Natural killer cell (primary cell): Measurements from ENCODE around the gene DNASE2. TPM values are rescaled to one million over a fixed set of nuclear protein-coding genes. Genes with fewer than 3 reads are reported as not detected.
"Not testable (repeated sequence)": the region's sequence is repeated elsewhere in the genome, so short reads cannot be mapped to it uniquely, and the experiment has no call there.

Source experiments
- ATAC-seq, 3 donors: fragments of 150-1000 bp in 2 of 3; fragments of 200-7000 bp in 1 of 3; cut with Tn5 transposase; 1 replicate in 1 of 3; 2 replicates in 2 of 3; pipeline ENCODE4 v1.10.0; 2021; ENCODE audit warnings: mild to moderate bottlenecking in 2 of 3, moderate library complexity in 2 of 3
- DNase-seq, 2 donors: peaks; one replicate each; pipeline versions ENCODE4 v3.0.0 to v3.0.0-alpha.2; 2013 to 2021; ENCODE audit warnings: mixed read lengths in 1 of 2
- H3K27ac ChIP-seq: one replicate; pipeline ENCODE4 v1.5.1; 2013; ENCODE audit warnings: mild to moderate bottlenecking, low read length
- H3K27me3 ChIP-seq: one replicate; pipeline ENCODE4 v1.6.1; 2013; ENCODE audit warnings: low read length; ENCODE audit not compliant: control insufficient read depth, insufficient read depth
- H3K36me3 ChIP-seq: one replicate; pipeline ENCODE4 v1.6.1; 2013; ENCODE audit warnings: low read length; ENCODE audit not compliant: control insufficient read depth, insufficient read depth
- H3K4me1 ChIP-seq: one replicate; pipeline ENCODE4 v1.6.1; 2013; ENCODE audit warnings: low read length; ENCODE audit not compliant: control insufficient read depth, insufficient read depth
- H3K4me3 ChIP-seq: one replicate; pipeline ENCODE4 v1.5.1; 2013; ENCODE audit warnings: low read length
- H3K9me3 ChIP-seq: one replicate; pipeline ENCODE4 v1.6.1; 2013; ENCODE audit warnings: low read length; ENCODE audit not compliant: control insufficient read depth, insufficient read depth
- H3K27ac Mint-ChIP-seq, 2 donors: one replicate each; pipeline ENCODE4 v1.8.0; 2022; ENCODE audit warnings: mild to moderate bottlenecking in 2 of 2, mixed read lengths in 2 of 2, moderate library complexity in 1 of 2
- H3K27me3 Mint-ChIP-seq, 2 donors: one replicate each; pipeline ENCODE4 v1.8.0; 2022; ENCODE audit warnings: low read depth in 2 of 2, mixed read lengths in 2 of 2
- H3K36me3 Mint-ChIP-seq: one replicate; pipeline ENCODE4 v1.8.0; 2022; ENCODE audit warnings: mixed read lengths
- H3K4me1 Mint-ChIP-seq, 2 donors: one replicate each; pipeline ENCODE4 v1.8.0; 2022; ENCODE audit warnings: mixed read lengths in 2 of 2
- H3K4me3 Mint-ChIP-seq: one replicate; pipeline ENCODE4 v1.8.0; 2022; ENCODE audit warnings: mild to moderate bottlenecking, moderate library complexity, mixed read lengths
- H3K9me3 Mint-ChIP-seq, 2 donors: one replicate each; pipeline ENCODE4 v1.8.0; 2022; ENCODE audit warnings: mixed read lengths in 2 of 2
- CTCF ChIP-seq: fragments of 200-600 bp; IDR thresholded peaks from one replicate; pipeline ENCODE4 v1.8.0; 2022; ENCODE audit warnings: antibody characterized with exemption
- WGBS: methylation state at CpG from one replicate; pipeline ENCODE4 v1.1.7; 2013; ENCODE audit warnings: missing lambda C conversion rate; ENCODE audit not compliant: insufficient coverage; 5-methylcytosine and 5-hydroxymethylcytosine counted together
- intact Hi-C: fragments of 100-400 bp; cut with micrococcal nuclease; formaldehyde crosslinking; loops from one replicate; pipeline ENCODE4 v1.14.2; 2022
- total RNA-seq, 4 donors: library from RNA; stranded (reverse); fragments of 120-200 nt in 1 of 4; gene quantifications; one replicate each; pipeline versions ENCODE4 v1.2.3 to v1.2.4, GENCODE V29; 2013 to 2022

Gene DNASE2
- total RNA-seq, 3 donors from 2014 or later (not counting 1 experiment from before 2014, with no cell fraction given): 28.3 to 31.7 (median 31.2) TPM

GRCh38 chr19:12856653-12857052 is 24.6 kb downstream of the DNASE2 start:
- H3K36me3 Mint-ChIP-seq: no peaks in the 10 kb centered on the region
- no peak for ATAC-seq
- no peaks in the 10 kb centered on the region for H3K4me1 Mint-ChIP-seq
- Histone ChIP-seq H3K27ac (no peak overlapping the region), H3K36me3 (no peaks in the 10 kb centered on the region), H3K27me3 (no peaks in the 10 kb centered on the region), H3K4me3 (no peak overlapping the region), H3K4me1 (no peaks in the 10 kb centered on the region), H3K9me3 (peaks cover 4% of the 10 kb centered on the region)
- intact Hi-C loops: no loop called here
- H3K27me3 Mint-ChIP-seq: peaks cover 0 to 3% of the 10 kb centered on the region in 2 donors
- TF ChIP-seq CTCF: no peak
- no CpG with 5 or more reads among the region's 1 CpG for WGBS
- DNase-seq: no peak
- H3K4me3 Mint-ChIP-seq: no peak overlapping the region
- H3K9me3 Mint-ChIP-seq: peaks cover 0 to 3% of the 10 kb centered on the region in 2 donors
- H3K27ac Mint-ChIP-seq: no peak overlapping the region

- no peak overlapping the region for H3K4me3 Mint-ChIP-seq
- Histone ChIP-seq H3K27me3 (peaks cover 13% of the 10 kb centered on the region), H3K4me3 (no peak overlapping the region), H3K27ac (no peak overlapping the region), H3K9me3 (no peaks in the 10 kb centered on the region), H3K4me1 (peaks cover 11% of the 10 kb centered on the region), H3K36me3 (no peaks in the 10 kb centered on the region)
- peak; percentile 85 to 88 for DNase-seq
- peaks cover 7 to 12% of the 10 kb centered on the region in 2 donors for H3K27me3 Mint-ChIP-seq
- H3K9me3 Mint-ChIP-seq: no peaks in the 10 kb centered on the region
- peak; percentile 100 for TF ChIP-seq CTCF
- H3K36me3 Mint-ChIP-seq: no peaks in the 10 kb centered on the region
- intact Hi-C loops: loop anchor here (1.0 to 2.0 kb wide), 3 partner anchors 81 to 283 kb away; no protein-coding TSS in a partner anchor
- peak overlapping the region in 1 of 2 donors; percentile 69 for H3K27ac Mint-ChIP-seq
- WGBS: 10% methylated on average over 69 of the region's 69 CpGs
- peak; percentile 96 to 99 (median 98) for ATAC-seq
- H3K4me1 Mint-ChIP-seq: peaks cover 6 to 7% of the 10 kb centered on the region in 2 donors
Observed at GRCh38 chr19:12847159-12848139, 33.8 kb downstream of the DNASE2 start.

GRCh38 chr19:12846613-12847012 is 34.6 kb downstream of the DNASE2 start:
- H3K27me3 ChIP-seq: peaks cover 14% of the 10 kb centered on the region

More at GRCh38 chr19:12846613-12847012, 34.6 kb downstream of the DNASE2 start:
- not testable (repeated sequence) for H3K27ac ChIP-seq, H3K36me3 ChIP-seq, H3K36me3 Mint-ChIP-seq, DNase-seq, H3K4me3 ChIP-seq, H3K9me3 ChIP-seq, H3K4me3 Mint-ChIP-seq, ATAC-seq, H3K27ac Mint-ChIP-seq, H3K9me3 Mint-ChIP-seq
- Mint-ChIP-seq H3K27me3 (peaks cover 10 to 18% of the 10 kb centered on the region in 2 donors), H3K4me1 (peaks cover 6 to 11% of the 10 kb centered on the region in 2 donors)
- WGBS: 40% methylated on average over 2 of the region's 7 CpGs
- H3K4me1 ChIP-seq: peaks cover 11% of the 10 kb centered on the region
- intact Hi-C loops: loop anchor here (1.0 to 2.0 kb wide), 3 partner anchors 80 to 282 kb away; no protein-coding TSS in a partner anchor
